HG03521 (cell line): ENCODE data around the gene CRB2.

Experiments
- ATAC-seq: cut with Tn5 transposase; IDR thresholded peaks from one replicate; pipeline ENCODE4 v1.9.1; 2021; ENCODE audit warnings: mild to moderate bottlenecking, moderate library complexity; ENCODE audit not compliant: unreplicated experiment

Gene CRB2

GRCh38 chr9:123346826-123347225 is 9.2 kb upstream of the CRB2 start:
- no peak for ATAC-seq

GRCh38 chr9:123347289-123348060 is 8.5 kb upstream of the CRB2 start:
- no peak for ATAC-seq

GRCh38 chr9:123348317-123348992 is 7.5 kb upstream of the CRB2 start:
- no peak for ATAC-seq

- ATAC-seq, result no peak
These were observed 7.0 kb upstream of the CRB2 start for GRCh38 chr9:123349033-123349432.

GRCh38 chr9:123349691-123350480 is 6.1 kb upstream of the CRB2 start:
- ATAC-seq, result no peak

GRCh38 chr9:123350590-123351310 is 5.2 kb upstream of the CRB2 start:
- no peak for ATAC-seq

GRCh38 chr9:123353041-123353440 is 3.0 kb upstream of the CRB2 start:
- ATAC-seq, result no peak

- ATAC-seq, result no peak
These were observed 1.9 kb upstream of the CRB2 start for GRCh38 chr9:123353984-123354591.

GRCh38 chr9:123354806-123355508 is 1.0 kb upstream of the CRB2 start:
- no peak for ATAC-seq

- no peak for ATAC-seq
These were observed 1.1 kb downstream of the CRB2 start for GRCh38 chr9:123356851-123357742.

GRCh38 chr9:123357743-123358059 is 1.7 kb downstream of the CRB2 start:
- ATAC-seq, result no peak

- ATAC-seq, result no peak
These were observed 2.3 kb downstream of the CRB2 start for GRCh38 chr9:123358181-123358905.

GRCh38 chr9:123359106-123359505 is 3.1 kb downstream of the CRB2 start:
- no peak for ATAC-seq

- ATAC-seq, result no peak
These were observed 3.5 kb downstream of the CRB2 start for GRCh38 chr9:123359546-123359945.

GRCh38 chr9:123360161-123361085 is 4.4 kb downstream of the CRB2 start:
- ATAC-seq, result no peak

GRCh38 chr9:123361086-123361730 is 5.2 kb downstream of the CRB2 start:
- ATAC-seq, result no peak
